Parietal lobe (tissue), 1 donor: ENCODE measurements around the gene NT5DC3. TPM values are rescaled to one million over a fixed set of nuclear protein-coding genes. Genes with fewer than 3 reads are reported as not detected.

Source experiments
- total RNA-seq: library from RNA; depleted of rRNA; stranded (reverse); fragments of >200 nt; gene quantifications from one replicate; pipeline ENCODE4 v1.2.3, GENCODE V29; 2014

Gene NT5DC3
- 33.2 TPM for total RNA-seq

GRCh38 chr12:103840876-103841689 is at the start of gene NT5DC3:
NT5DC3 (minus strand) TSS chr12:103841234; CDS start chr12:103841156, 78 bp downstream.

Other genes starting within 250 kb of the NT5DC3 start
- 158 TPM for gene HSP90B1, start 89.2 kb upstream of the NT5DC3 start, total RNA-seq
- gene TDG, start 124.6 kb upstream of the NT5DC3 start, total RNA-seq: 62.6 TPM
- gene GLT8D2, start 209.0 kb upstream of the NT5DC3 start, total RNA-seq: 13.5 TPM
- gene HCFC2, start 223.3 kb upstream of the NT5DC3 start, total RNA-seq: 82.0 TPM